Endometrial microvascular endothelial cells (primary cell): ENCODE measurements around the gene SNCB. TPM values are rescaled to one million over a fixed set of nuclear protein-coding genes. Genes with fewer than 3 reads are reported as not detected.

Source experiments
- in situ Hi-C: cut with HindIII; loops from 2 replicates; pipeline ENCODE4 v1.10.0; 2017; ENCODE audit warnings: low sequenced_read_pairs, low pct_unique_long_range_greater_than_20kb; ENCODE audit errors: inconsistent ontology term
- total RNA-seq: library from RNA; depleted of rRNA; stranded (reverse); fragments of >200 nt; gene quantifications from one replicate; pipeline ENCODE4 v1.2.3, GENCODE V29; 2015; ENCODE audit errors: inconsistent ontology term

The SNCB gene
- total RNA-seq, 1 donor from 2014 or later: not detected

DNA sequence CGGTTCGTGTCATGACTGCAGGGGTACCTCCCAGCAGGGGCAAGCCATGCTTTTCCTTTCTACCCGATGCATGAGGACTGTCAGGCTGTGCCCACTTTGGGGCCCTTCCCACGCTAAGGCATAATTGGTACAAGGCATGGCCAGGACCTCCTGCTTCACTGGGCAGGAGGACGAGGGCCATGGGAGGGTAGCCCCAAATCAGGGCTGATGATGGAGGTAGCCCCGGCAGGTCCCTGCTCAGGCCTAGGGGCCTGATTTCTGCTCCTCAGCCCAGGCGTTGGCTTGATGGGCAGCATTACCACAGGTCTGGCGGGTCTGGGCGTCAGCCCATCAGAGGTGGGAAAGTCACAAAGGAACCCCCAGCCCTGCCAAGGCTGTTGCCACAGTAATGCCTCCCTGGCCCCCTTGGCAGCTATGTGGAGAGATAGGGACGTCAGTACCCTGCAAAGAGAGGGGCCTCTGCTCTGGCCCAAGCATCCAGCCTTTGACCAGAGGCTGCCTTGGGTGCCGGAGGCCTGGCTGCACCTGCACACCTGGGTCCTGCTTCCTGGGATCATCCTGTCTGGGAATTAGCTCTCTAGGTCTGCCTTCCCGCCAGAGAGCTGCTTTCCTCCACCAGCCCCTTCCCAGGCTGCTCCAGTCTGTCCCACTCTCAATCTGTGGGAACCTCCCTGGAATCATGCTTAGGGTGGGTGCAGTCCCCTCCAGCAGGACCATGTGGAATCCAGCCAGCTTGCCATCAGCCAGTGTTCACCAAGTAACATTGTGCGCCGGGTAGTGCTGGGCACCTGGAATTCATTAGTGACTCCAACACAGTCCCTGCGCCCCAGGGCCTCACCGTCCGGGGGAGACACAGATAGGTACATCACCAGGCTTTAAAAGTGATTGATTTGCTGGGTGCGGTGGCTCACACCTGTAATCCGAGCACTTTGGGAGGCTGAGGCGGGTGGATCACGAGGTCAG, 32.3 kb upstream of the SNCB start:
- in situ Hi-C loops: no loop called here

DNA sequence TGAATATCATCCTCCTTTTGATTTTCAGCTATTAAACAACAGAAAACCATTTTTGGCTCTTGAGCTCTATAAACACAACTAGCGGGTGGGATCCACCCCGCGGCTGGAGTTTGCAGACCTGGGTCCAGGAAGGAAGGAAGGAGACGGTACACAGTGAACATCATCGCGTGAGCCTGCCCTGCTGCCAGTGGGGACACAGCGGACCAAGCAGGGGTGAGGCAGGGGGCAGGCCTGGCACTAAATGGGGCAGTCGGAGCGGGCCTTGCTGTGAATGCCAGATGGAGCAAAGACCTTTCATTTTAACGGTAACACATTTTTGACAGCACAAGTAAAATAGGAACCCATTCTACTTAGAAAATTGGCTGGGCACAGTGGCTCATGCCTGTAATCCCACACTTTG, 31.3 kb upstream of the SNCB start:
- in situ Hi-C loops: no loop called here

GRCh38 chr5:176660860-176661641, 30.7 kb upstream of the SNCB start:
- in situ Hi-C loops: no loop called here

GRCh38 chr5:176660530-176660859, 30.2 kb upstream of the SNCB start:
- in situ Hi-C loops: no loop called here

- in situ Hi-C loops: no loop called here
Observed at GRCh38 chr5:176659860-176660461, 29.6 kb upstream of the SNCB start.

- in situ Hi-C loops: no loop called here
Observed at GRCh38 chr5:176659512-176659839, 29.1 kb upstream of the SNCB start.

- in situ Hi-C loops: no loop called here
Observed at GRCh38 chr5:176658817-176659511, 28.6 kb upstream of the SNCB start.

- in situ Hi-C loops: no loop called here
Observed at GRCh38 chr5:176658007-176658599, 27.8 kb upstream of the SNCB start.

GRCh38 chr5:176656467-176656990, 26.2 kb upstream of the SNCB start:
- in situ Hi-C loops: no loop called here

GRCh38 chr5:176654856-176655255, 24.5 kb upstream of the SNCB start:
- in situ Hi-C loops: no loop called here

DNA sequence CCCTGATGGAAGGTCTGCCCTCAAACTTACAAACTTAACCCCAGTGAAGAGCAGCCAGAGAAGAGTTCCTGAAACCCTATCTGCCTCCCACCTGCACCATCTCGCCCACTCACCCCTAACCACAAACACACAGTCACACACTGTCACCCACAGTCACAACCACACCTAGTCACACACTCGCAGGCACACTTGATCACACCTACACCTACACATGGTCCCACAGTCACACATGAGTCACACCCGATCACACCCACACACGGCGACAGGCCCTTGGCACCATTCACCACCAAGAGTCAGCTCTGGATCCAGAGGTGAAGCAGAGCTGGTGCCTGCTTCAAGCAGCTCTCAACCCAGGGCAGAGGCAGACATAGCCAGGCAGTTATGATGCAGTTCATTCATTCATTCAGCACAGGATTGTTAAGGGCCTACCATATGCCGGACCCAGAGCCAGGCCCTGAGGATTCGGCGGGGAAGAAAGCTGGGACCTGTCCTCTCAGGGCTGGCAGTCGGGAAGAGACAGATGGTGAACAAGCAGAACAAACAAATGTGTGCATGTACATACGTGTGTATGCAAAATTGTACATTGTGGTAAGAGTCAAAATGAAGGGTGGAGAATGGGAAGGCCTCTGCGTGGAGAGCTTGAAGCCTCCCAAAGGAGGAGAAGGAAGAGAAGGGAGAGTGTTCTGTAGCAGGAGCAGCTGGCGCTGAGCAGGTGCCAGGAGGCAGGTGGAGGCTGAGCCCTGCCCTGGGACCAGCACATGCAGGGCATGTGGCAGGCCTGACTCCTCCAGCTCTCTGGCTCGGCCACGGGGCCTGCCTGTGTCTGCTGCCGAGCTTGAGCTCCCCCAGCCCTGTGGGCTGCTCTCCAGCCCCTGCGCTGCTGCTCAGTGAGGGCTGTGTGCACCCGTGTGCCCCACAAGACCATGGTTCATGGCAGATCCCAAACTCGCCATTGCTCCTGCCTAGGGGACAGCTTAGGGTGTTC, 23.4 kb upstream of the SNCB start:
- in situ Hi-C loops: no loop called here

DNA sequence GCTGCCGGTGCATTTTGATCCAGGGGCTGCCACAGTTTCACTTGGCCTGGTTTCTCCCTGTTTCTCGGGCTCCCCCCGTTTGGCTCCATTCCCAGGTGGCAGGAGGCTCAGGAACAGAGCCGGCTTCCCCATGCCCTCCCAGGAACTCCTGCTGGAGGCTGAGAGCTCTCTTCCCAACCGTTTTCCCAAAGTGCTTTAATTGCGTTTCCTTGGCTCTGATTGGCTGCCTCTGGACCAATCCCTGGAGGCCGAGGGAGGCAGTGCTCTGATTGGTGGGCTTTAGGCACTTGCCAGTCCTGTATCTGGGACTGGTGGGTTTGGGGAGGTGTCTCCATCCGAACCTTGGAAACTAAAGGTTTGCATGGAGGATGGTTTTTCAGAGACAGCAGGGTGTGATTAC, 21.8 kb upstream of the SNCB start:
- in situ Hi-C loops: no loop called here

DNA sequence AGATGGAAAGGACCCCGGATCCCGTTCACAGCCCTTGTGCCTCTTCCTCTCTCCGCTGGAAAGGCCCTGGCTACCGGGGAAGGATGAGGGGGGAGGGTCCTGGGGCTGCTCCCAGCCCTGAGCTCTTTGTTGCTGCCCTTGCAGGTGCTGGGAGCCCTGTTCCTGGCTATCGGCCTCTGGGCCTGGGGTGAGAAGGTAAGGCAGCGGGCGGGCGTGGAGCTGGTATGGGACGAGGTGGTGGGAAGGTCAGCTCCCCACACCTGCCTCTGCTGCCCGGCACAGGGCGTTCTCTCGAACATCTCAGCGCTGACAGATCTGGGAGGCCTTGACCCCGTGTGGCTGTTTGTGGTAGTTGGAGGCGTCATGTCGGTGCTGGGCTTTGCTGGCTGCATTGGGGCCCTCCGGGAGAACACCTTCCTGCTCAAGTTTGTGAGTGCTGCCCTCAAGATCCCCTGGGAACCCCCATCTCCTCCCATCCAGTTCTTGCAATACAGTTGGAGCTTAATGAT, 21.2 kb upstream of the SNCB start:
- in situ Hi-C loops: no loop called here

- in situ Hi-C loops: no loop called here
Observed at GRCh38 chr5:176650354-176650884, 20.1 kb upstream of the SNCB start.

GRCh38 chr5:176648474-176649194, 18.3 kb upstream of the SNCB start:
- in situ Hi-C loops: no loop called here

GRCh38 chr5:176647843-176648473, 17.6 kb upstream of the SNCB start:
- in situ Hi-C loops: no loop called here
